NT2/D1 (cell line): ENCODE measurements around the gene NTNG1.

Source experiments
- DNase-seq: peaks from one replicate; pipeline ENCODE4 v3.0.0-alpha.2; 2011; ENCODE audit warnings: low read depth, low spot score
- H3K27me3 ChIP-seq: 2 replicates; pipeline ENCODE4 v1.6.0; 2011; ENCODE audit warnings: mild to moderate bottlenecking; ENCODE audit not compliant: insufficient read length, insufficient read depth
- H3K36me3 ChIP-seq: 2 replicates; pipeline ENCODE4 v1.6.1; 2011; ENCODE audit warnings: mild to moderate bottlenecking, low read length, mixed read lengths; ENCODE audit not compliant: insufficient read depth, insufficient read length
- H3K4me1 ChIP-seq: 2 replicates; pipeline ENCODE4 v1.5.1; 2011; ENCODE audit not compliant: insufficient read depth, insufficient read length
- H3K4me3 ChIP-seq: 2 replicates; pipeline ENCODE4 v1.5.1; 2011; ENCODE audit warnings: low read depth; ENCODE audit not compliant: insufficient read length
- H3K9ac ChIP-seq: 2 replicates; pipeline ENCODE4 v1.6.0; 2011; ENCODE audit warnings: low read depth; ENCODE audit not compliant: insufficient read length
- H3K9me3 ChIP-seq: 2 replicates; pipeline ENCODE4 v1.5.1; 2011; ENCODE audit warnings: mild to moderate bottlenecking, low read length; ENCODE audit not compliant: insufficient read depth
- SUZ12 ChIP-seq: IDR thresholded peaks from 2 replicates; pipeline ENCODE4 v1.6.1; 2011; ENCODE audit not compliant: insufficient read length, insufficient read depth; ENCODE audit errors: extremely low read depth
- YY1 ChIP-seq: IDR thresholded peaks from 2 replicates; pipeline ENCODE4 v1.6.1; 2011; ENCODE audit not compliant: insufficient read length, insufficient read depth
- ZNF274 ChIP-seq: IDR thresholded peaks from 2 replicates; pipeline ENCODE4 v1.6.1; 2011; ENCODE audit warnings: mild to moderate bottlenecking, low read depth, low read length

Gene NTNG1

DNA sequence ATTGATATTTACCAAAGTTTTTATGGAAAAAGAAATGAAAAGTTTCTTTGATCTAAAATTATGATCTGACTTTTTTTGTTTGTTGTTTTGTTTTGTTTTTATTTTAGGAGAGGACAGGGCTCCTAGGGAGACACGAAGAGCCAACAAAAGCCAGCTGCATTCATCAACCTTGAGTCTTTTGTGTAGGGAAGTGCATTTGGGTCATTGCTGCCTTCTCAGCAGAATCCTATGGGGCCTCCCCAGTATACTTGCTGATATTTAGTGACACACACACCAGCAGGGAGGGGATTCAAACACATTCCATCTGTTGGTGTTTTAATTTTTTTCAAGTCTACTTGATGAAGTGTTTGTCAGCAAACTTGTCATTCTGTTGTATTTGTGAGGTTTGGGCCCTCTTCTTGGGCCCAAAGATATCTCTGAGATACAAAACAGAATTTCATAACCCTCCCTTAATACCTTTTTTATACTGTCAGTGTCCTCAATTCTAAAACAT, 203.5 kb downstream of the NTNG1 start:
- Histone ChIP-seq H3K4me1 (no peaks in the 10 kb centered on the region), H3K4me3 (no peak overlapping the region), H3K9ac (no peak overlapping the region), H3K27me3 (no peaks in the 10 kb centered on the region), H3K36me3 (no peaks in the 10 kb centered on the region), H3K9me3 (no peaks in the 10 kb centered on the region; the same call in 1 of the 2 replicates)
- TF ChIP-seq ZNF274 (no peak), YY1 (no peak), SUZ12 (no peak)
- no peak for DNase-seq

DNA sequence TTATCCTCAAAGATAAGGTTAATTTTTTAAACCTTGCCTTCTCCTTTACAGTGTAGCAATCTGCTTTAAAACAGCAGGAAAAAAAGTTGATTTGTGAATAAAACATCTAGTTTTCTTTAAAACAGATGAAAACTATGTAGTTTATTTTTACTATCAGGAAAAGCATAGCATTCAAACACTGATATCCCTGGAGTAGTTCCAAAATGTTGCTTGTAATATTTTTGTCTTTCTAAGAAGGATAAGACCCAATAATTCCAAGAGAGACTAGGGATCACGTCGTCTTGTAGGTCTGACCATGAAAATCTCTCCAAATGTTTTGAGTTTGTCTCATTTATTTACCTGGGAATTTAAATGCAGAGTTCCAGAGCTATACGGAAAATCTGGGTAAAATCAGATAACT, 204.0 kb downstream of the NTNG1 start:
- Histone ChIP-seq H3K4me3 (no peak overlapping the region), H3K27me3 (no peaks in the 10 kb centered on the region), H3K9me3 (no peaks in the 10 kb centered on the region; the same call in 1 of the 2 replicates), H3K4me1 (no peaks in the 10 kb centered on the region), H3K36me3 (no peaks in the 10 kb centered on the region), H3K9ac (no peak overlapping the region)
- DNase-seq: no peak
- no peak for TF ChIP-seq ZNF274
- no peak for TF ChIP-seq YY1
- no peak for TF ChIP-seq SUZ12

DNA sequence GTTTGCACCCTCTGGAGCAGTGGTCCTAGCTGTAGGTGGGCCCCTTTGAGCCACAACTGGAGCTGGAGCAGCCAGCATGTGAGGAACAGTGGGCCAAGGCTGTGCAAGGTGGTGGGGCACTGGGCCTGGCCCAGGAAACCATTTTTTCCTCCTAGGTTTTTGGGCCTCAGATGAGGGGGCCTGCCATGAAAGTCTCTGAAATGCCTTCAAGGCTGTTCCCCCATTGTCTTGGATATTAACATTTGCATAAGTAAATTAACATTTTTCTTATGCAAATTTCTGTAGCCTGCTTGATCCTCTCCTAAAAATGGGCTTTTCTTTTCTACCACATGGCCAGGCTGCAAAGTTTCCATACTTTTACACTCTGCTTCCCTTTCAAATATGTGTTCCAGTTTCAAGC, 212.0 kb downstream of the NTNG1 start:
- Histone ChIP-seq H3K9me3 (peaks cover 19% of the 10 kb centered on the region), H3K36me3 (no peaks in the 10 kb centered on the region), H3K4me1 (peaks cover 3% of the 10 kb centered on the region), H3K4me3 (no peak overlapping the region), H3K9ac (no peak overlapping the region), H3K27me3 (no peaks in the 10 kb centered on the region)
- TF ChIP-seq ZNF274: no peak
- peak; percentile 33 for DNase-seq

DNA sequence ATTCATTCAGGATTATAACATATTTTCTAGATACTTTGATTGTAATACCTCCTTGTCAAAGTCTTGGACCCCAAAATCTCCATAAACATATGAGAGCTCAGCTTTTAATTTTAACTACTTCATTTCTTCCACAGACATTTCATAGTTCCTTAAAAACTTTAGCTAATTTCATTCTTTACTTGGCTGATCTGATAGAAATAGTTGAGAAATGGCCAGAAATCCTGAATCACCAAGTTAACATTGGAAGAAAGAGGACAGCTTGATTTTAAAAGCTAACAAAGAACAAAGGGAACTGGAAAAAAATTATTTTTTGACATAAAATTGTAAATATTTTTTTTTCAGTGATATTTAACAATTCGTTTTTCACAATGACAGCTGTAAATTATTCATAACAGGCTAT, 216.5 kb downstream of the NTNG1 start:
- no peak for DNase-seq
- no peaks in the 10 kb centered on the region for H3K27me3 ChIP-seq
- no peak for TF ChIP-seq ZNF274
- no peak for TF ChIP-seq SUZ12
- TF ChIP-seq YY1: no peak
- H3K4me3 ChIP-seq: no peak overlapping the region
- H3K9me3 ChIP-seq: peaks cover 6% of the 10 kb centered on the region; the same call in 1 of the 2 replicates
- no peak overlapping the region for H3K9ac ChIP-seq
- H3K4me1 ChIP-seq: peaks cover 3% of the 10 kb centered on the region
- H3K36me3 ChIP-seq: no peaks in the 10 kb centered on the region

DNA sequence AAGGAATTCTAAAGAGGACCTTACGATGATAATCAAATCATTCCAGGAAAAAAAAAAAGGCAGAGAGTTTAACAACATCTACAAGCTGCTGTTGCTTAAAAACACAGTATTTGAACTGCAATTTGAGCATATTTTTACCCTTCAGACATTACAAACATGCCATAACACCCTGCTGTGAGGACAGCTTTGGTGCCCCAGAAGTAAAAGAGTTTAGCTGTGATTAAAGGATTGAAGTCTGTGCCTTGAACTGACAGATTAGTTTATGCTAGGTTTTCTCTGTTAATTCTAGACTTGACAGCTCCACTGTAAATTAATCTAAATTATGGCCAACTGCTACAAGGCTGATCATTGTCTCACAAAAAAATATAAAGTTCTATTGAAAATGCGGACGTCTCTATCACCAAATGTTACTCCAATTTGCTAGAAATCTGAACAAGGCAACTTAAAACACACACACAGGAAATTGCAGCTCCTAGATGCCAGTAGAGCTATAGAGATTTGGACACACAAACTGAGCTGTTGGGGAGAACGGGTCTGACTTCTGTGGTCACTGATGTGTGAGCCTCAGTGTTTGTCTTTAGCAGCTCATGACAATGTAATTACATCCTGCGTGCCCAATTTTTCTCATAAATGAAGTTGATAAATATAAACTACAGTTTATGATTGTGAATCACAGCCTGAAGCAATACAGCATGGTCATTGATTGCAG, 217.9 kb downstream of the NTNG1 start:
- Histone ChIP-seq H3K4me1 (no peaks in the 10 kb centered on the region), H3K9ac (no peak overlapping the region), H3K36me3 (no peaks in the 10 kb centered on the region), H3K9me3 (no peaks in the 10 kb centered on the region), H3K4me3 (no peak overlapping the region), H3K27me3 (no peaks in the 10 kb centered on the region)
- no peak for DNase-seq
- TF ChIP-seq ZNF274 (no peak), SUZ12 (no peak), YY1 (no peak)

DNA sequence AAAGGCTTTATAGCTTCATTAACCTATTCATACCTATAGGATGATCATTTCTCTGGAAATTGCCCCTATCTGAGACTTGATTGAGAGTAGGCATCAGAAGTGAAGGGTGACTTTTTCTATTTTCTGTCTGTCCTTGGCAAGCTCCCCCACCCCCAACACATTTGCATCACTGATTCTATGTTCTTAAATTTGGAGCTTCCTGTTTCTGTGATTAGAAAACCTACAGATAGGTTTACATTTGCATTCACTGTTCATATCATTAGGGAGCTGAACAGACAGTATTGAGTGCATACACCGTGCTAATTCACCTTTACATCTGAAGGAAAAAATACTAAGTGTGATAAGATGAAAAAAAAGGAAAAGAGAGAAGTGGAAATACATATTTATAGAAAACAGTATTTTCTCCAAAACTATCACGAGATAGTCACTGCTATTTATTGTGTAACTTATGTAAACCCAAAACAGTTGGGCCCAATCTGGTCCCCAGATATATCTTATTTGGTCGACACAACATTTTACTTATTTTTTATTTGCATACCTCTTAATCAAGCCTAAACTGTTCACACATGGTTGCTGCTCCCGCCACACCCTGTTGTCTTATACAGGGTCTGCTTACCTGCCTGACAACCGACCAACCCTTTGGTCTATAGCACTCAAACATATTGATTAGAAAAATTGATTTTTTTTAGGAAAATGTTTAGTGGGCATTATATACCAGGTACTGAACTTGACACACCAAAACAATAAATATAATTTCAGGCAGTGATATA, 218.8 kb downstream of the NTNG1 start:
- no peak for DNase-seq
- no peaks in the 10 kb centered on the region for H3K27me3 ChIP-seq
- H3K9me3 ChIP-seq: no peaks in the 10 kb centered on the region
- no peak overlapping the region for H3K4me3 ChIP-seq
- H3K4me1 ChIP-seq: no peaks in the 10 kb centered on the region
- TF ChIP-seq ZNF274 (no peak), YY1 (no peak), SUZ12 (no peak)
- no peak overlapping the region for H3K9ac ChIP-seq
- no peaks in the 10 kb centered on the region for H3K36me3 ChIP-seq

DNA sequence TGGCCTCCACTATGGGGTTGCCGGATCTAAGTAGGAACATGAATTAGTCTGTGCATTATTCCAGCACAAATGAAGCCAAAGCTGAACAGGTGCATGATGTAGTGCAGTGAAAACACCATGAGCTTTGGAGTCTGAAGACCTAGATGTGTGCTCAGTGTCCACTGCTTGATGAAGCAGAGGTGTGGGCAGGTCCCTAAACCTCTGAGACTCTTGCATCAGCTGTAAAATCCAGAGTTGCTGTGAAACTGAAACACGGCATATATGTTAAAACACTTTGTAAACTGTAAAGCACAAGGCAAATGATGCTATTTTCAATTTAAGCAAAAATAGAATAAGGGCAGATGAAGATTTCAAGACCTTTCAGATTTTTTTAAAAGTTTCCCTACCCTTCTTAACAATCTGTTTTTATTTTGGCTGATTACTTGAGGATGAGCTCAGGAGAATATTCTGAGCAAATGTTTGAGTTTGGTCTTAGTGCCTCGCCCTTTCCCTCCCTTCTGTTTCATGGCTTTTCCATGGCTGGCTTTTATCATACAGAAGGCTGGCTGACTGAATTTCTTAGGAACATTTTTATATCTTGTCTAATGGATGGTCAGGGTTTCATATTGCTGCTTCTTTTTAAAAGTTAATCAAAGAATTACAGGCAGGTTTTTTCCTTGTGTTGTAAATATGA, 221.8 kb downstream of the NTNG1 start:
- no peak for TF ChIP-seq SUZ12
- TF ChIP-seq YY1: no peak
- TF ChIP-seq ZNF274: no peak
- Histone ChIP-seq H3K4me3 (no peak overlapping the region), H3K27me3 (no peaks in the 10 kb centered on the region), H3K9ac (no peak overlapping the region), H3K36me3 (no peaks in the 10 kb centered on the region), H3K9me3 (no peaks in the 10 kb centered on the region), H3K4me1 (no peaks in the 10 kb centered on the region)
- DNase-seq: no peak
